OCI-LY3 (cell line): Measurements from ENCODE around the gene TMEM229A.

Source experiments
- CTCF ChIP-seq: fragments of 200-600, 300-600 bp; sonication (generic); IDR thresholded peaks from 2 replicates; pipeline ENCODE4 v1.5.1; 2014; ENCODE audit warnings: antibody characterized with exemption, low read length, low read depth
- EZH2phosphoT487 ChIP-seq: fragments of 200-600 bp; shearing (Covaris generic); IDR thresholded peaks from 2 replicates; pipeline ENCODE4 v1.6.1; 2018; ENCODE audit warnings: antibody characterized with exemption, mixed run types, low read depth

DNA sequence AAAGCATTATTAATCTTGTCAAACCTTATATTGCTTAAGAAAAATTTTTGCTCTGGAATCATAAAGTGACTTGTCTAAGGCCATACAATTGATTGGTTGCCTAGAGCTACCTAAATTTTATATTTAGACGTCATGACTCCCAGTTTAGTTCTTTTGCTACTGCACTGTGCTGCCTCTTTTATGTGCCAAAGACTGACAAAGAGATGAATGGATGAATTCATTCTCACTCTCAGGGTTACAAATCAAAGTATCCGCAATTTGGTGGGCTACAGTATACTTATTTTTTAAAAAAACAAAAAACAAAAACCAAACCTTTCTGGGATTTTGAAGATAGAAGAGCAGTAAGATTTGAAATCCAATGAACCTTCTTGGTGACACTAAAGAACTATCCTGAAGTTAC, 27.7 kb upstream of the TMEM229A start:
- TF ChIP-seq CTCF, result no peak
- TF ChIP-seq EZH2phosphoT487, result no peak
